Adrenal gland (tissue), 5 donors: ENCODE measurements around the gene SLC18A2.

Experiments used
- POLR2A ChIP-seq, 2 donors: fragments of 450-650 bp; IDR thresholded peaks; one replicate each; pipeline ENCODE4 v1.6.1; 2017; ENCODE audit warnings: antibody characterized with exemption in 2 of 2, mild to moderate bottlenecking in 2 of 2, moderate library complexity in 1 of 2
- TF ChIP-seq, protein P1 (sequence below), 6 experiments: fragments of 450-650 bp in 4 of 6; fragments of 200-600 bp in 2 of 6; sonication (generic) in 1 of 6; IDR thresholded peaks; 1 replicate in 5 of 6; 2 replicates in 1 of 6; pipeline versions ENCODE4 v1.5.1 to v1.8.0; 2016 to 2021; ENCODE audit warnings: antibody characterized with exemption in 6 of 6, mild to moderate bottlenecking in 2 of 6, moderate library complexity in 1 of 6
- donor health status: DM: no; HTN: no; CAD: no.

DNA sequence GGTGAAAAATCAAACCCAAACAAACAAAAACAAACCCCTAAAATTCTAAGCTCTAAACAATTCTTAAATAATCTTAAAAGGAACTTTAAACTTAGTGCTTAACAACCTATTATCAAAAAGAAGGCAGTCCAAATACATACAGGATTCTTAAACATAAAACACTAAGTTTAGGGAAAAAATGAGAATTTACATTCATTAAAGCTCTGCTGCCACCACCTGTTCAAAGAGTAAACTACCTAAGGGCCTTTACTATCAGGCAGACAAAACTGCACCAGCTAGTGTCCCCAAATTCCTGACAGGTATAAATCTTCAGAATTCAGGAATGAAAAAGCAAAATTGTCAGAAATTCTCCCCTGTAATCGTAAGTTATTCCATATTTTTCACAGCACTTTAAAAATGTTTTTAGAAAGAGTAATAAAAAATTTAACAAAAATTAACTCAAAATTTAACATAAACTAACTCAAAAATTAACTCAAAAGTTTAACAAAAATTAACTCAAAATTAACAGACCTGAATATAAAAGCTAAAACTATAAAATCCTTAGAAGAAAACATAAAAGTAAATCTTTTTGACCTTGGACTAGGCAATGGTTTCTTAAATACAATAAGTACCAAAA, 79.2 kb downstream of the SLC18A2 start:
- TF ChIP-seq, protein P1, sequence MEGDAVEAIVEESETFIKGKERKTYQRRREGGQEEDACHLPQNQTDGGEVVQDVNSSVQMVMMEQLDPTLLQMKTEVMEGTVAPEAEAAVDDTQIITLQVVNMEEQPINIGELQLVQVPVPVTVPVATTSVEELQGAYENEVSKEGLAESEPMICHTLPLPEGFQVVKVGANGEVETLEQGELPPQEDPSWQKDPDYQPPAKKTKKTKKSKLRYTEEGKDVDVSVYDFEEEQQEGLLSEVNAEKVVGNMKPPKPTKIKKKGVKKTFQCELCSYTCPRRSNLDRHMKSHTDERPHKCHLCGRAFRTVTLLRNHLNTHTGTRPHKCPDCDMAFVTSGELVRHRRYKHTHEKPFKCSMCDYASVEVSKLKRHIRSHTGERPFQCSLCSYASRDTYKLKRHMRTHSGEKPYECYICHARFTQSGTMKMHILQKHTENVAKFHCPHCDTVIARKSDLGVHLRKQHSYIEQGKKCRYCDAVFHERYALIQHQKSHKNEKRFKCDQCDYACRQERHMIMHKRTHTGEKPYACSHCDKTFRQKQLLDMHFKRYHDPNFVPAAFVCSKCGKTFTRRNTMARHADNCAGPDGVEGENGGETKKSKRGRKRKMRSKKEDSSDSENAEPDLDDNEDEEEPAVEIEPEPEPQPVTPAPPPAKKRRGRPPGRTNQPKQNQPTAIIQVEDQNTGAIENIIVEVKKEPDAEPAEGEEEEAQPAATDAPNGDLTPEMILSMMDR (IDR thresholded peaks at IDR 0.05): peak; percentile 26 to 72 (median 56)
- TF ChIP-seq POLR2A (IDR thresholded peaks at IDR 0.05): no peak
